ENCODE measurements around the gene PCSK4.

- TF ChIP-seq CTCF (IDR thresholded peaks at IDR 0.05), result no peak
- no peak for TF ChIP-seq CBX8 (IDR thresholded peaks at IDR 0.05)
- TF ChIP-seq KDM5A (IDR thresholded peaks at IDR 0.05), result no peak
- TF ChIP-seq REST (IDR thresholded peaks at IDR 0.05), result no peak
- TF ChIP-seq NR3C1 (IDR thresholded peaks at IDR 0.05), result no peak
- no peak for TF ChIP-seq HMGXB4 (CRISPR knock-in tag; IDR thresholded peaks at IDR 0.05; ENCODE audit: borderline replicate concordance)
- no peak for TF ChIP-seq RCOR1 (IDR thresholded peaks at IDR 0.05; ENCODE audit: low read depth, low read length)
- TF ChIP-seq USF2 (IDR thresholded peaks at IDR 0.05), result no peak
- no peak for TF ChIP-seq ELK1 (IDR thresholded peaks at IDR 0.05; ENCODE audit: low read depth, low read length)
- TF ChIP-seq NFE2L2 (conservative IDR thresholded peaks at IDR 0.05; ENCODE audit: low read length), result no peak
- TF ChIP-seq RARB (CRISPR knock-in tag; IDR thresholded peaks at IDR 0.05), result no peak
- TF ChIP-seq POLR2A (IDR thresholded peaks at IDR 0.05; ENCODE audit: low read length), result no peak
- no peak for TF ChIP-seq EP300 (IDR thresholded peaks at IDR 0.05)
These were observed 35.2 kb downstream of the PCSK4 start for GRCh38 chr19:1455002-1455335.

Measured in A549 (cell line).